H1 (cell line): ENCODE data around the gene UXT. TPM values are rescaled to one million over a fixed set of nuclear protein-coding genes. Genes with fewer than 3 reads are reported as not detected.

Experiments used
- CTCF ChIA-PET: fragments of 300-600 bp; sonication (Branson Sonifier 250); formaldehyde crosslinking; loops from one replicate; lab custom pipeline; 2021; ENCODE audit not compliant: partially characterized antibody; lab: Charles Lee
- POLR2A ChIA-PET: fragments of 300-600 bp; sonication (Branson Sonifier 250); formaldehyde crosslinking; loops from one replicate; lab custom pipeline; 2021; ENCODE audit warnings: inconsistent platforms; ENCODE audit not compliant: partially characterized antibody; lab: Charles Lee
- DNase-seq, 2 experiments: peaks; one replicate each; pipeline versions ENCODE4 v3.0.0 to v3.0.0-alpha.2; 2010 to 2022; ENCODE audit warnings: low spot score in 2 of 2, low read depth in 1 of 2, mixed read lengths in 1 of 2
- FAIRE-seq: peaks from 2 replicates; lab custom pipeline; 2011; peaks lifted over from hg19 to GRCh38; lab: Jason Lieb, UNC
- H2AFZ ChIP-seq: 2 replicates; pipeline ENCODE4 v1.8.1; 2012; ENCODE audit warnings: low read length, inconsistent platforms
- H2AK5ac ChIP-seq: 2 replicates; pipeline ENCODE4 v1.6.1; 2013; ENCODE audit warnings: low read depth, low read length
- H2BK120ac ChIP-seq: replicated peaks from 2 replicates; pipeline ENCODE3; 2013; ENCODE audit warnings: low read depth, low read length, inconsistent platforms
- H2BK12ac ChIP-seq: 2 replicates; pipeline ENCODE4 v1.6.1; 2013; ENCODE audit warnings: low read depth, low read length
- H2BK15ac ChIP-seq: 2 replicates; pipeline ENCODE4 v1.6.1; 2013; ENCODE audit warnings: low read length
- H2BK20ac ChIP-seq: 2 replicates; pipeline ENCODE4 v1.6.1; 2013; ENCODE audit warnings: low read length
- H2BK5ac ChIP-seq: 2 replicates; pipeline ENCODE4 v1.6.1; 2013; ENCODE audit warnings: low read depth, low read length
- H3K14ac ChIP-seq: 2 replicates; pipeline ENCODE4 v1.6.1; 2013; ENCODE audit warnings: inconsistent platforms; ENCODE audit not compliant: insufficient read length
- H3K18ac ChIP-seq: 2 replicates; pipeline ENCODE4 v1.6.1; 2013; ENCODE audit warnings: low read length; ENCODE audit errors: extremely low read depth
- H3K23ac ChIP-seq: 2 replicates; pipeline ENCODE4 v1.6.1; 2013; ENCODE audit warnings: inconsistent platforms; ENCODE audit not compliant: insufficient read length
- H3K23me2 ChIP-seq: 2 replicates; pipeline ENCODE4 v1.6.1; 2013; ENCODE audit warnings: low read depth, low read length
- H3K27ac ChIP-seq: 2 replicates; pipeline ENCODE4 v1.6.1; 2011; ENCODE audit warnings: low read depth, low read length, inconsistent platforms
- H3K27me3 ChIP-seq, 4 experiments: replicated peaks in 1 of 4; 1 replicate in 1 of 4; 2 replicates in 3 of 4; pipeline versions ENCODE4 v1.6.1 to v1.8.1; 2011 to 2013; ENCODE audit warnings: low read length in 3 of 4, mild to moderate bottlenecking in 3 of 4, inconsistent platforms in 2 of 4, mixed read lengths in 2 of 4, moderate library complexity in 1 of 4; ENCODE audit not compliant: control insufficient read depth in 3 of 4, insufficient read depth in 3 of 4; ENCODE audit errors: extremely low read depth in 1 of 4
- H3K36me3 ChIP-seq, 4 experiments: 2 replicates each; pipeline versions ENCODE4 v1.6.1 to v1.8.1; 2011 to 2013; ENCODE audit warnings: mild to moderate bottlenecking in 4 of 4, low read length in 3 of 4, moderate library complexity in 2 of 4, control low read depth in 1 of 4, inconsistent platforms in 1 of 4; ENCODE audit not compliant: insufficient read depth in 4 of 4, control insufficient read depth in 2 of 4
- H3K4ac ChIP-seq: replicated peaks from 2 replicates; pipeline ENCODE3; 2013; ENCODE audit warnings: low read length, low read depth, mixed read lengths, inconsistent platforms; ENCODE audit not compliant: insufficient read length
- H3K4me1 ChIP-seq, 4 experiments: replicated peaks in 1 of 4; 1 replicate in 1 of 4; 2 replicates in 3 of 4; pipeline versions ENCODE4 v1.6.1 to v1.8.1; 2011 to 2013; ENCODE audit warnings: low read length in 3 of 4, inconsistent platforms in 2 of 4, mixed read lengths in 1 of 4; ENCODE audit not compliant: insufficient read depth in 4 of 4, control insufficient read depth in 3 of 4
- H3K4me2 ChIP-seq, 2 experiments: 2 replicates each; pipeline versions ENCODE4 v1.6.1 to v1.8.1; 2011 to 2013; ENCODE audit warnings: low read depth in 2 of 2, low read length in 2 of 2, control low read depth in 1 of 2, inconsistent platforms in 1 of 2, mild to moderate bottlenecking in 1 of 2; ENCODE audit not compliant: insufficient read depth in 1 of 2
- H3K4me3 ChIP-seq, 4 experiments: fragments of 200-600, 300-600 bp in 1 of 4; sonication (generic), shearing (Covaris generic), sonication (Bioruptor Twin) in 1 of 4; 2 replicates each; pipeline versions ENCODE4 v1.5.1 to v1.8.1; 2011 to 2016; ENCODE audit warnings: low read length in 4 of 4, low read depth in 3 of 4, control low read depth in 2 of 4, inconsistent platforms in 2 of 4, mild to moderate bottlenecking in 2 of 4, mixed read lengths in 1 of 4, moderate library complexity in 1 of 4; ENCODE audit not compliant: insufficient read depth in 2 of 4; ENCODE audit errors: extremely low read depth in 1 of 4
- H3K56ac ChIP-seq: replicated peaks from 2 replicates; pipeline ENCODE3; 2013; ENCODE audit warnings: low read depth, mild to moderate bottlenecking, mixed read lengths, low read length, inconsistent platforms; ENCODE audit not compliant: insufficient read length
- H3K79me1 ChIP-seq: 2 replicates; pipeline ENCODE4 v1.6.1; 2013; ENCODE audit warnings: low read depth, low read length, control low read depth
- H3K79me2 ChIP-seq, 2 experiments: 2 replicates each; pipeline versions ENCODE4 v1.6.1 to v1.8.1; 2012 to 2013; ENCODE audit warnings: low read length in 2 of 2, mild to moderate bottlenecking in 2 of 2, inconsistent platforms in 1 of 2; ENCODE audit not compliant: insufficient read depth in 2 of 2, control insufficient read depth in 1 of 2
- H3K9ac ChIP-seq, 4 experiments: replicated peaks in 1 of 4; 1 replicate in 1 of 4; 2 replicates in 3 of 4; pipeline versions ENCODE4 v1.6.1 to v1.8.1; 2011 to 2013; ENCODE audit warnings: low read depth in 3 of 4, low read length in 3 of 4, control low read depth in 2 of 4, mild to moderate bottlenecking in 2 of 4, moderate library complexity in 2 of 4, inconsistent platforms in 1 of 4; ENCODE audit errors: extremely low read depth in 1 of 4
- H3K9me3 ChIP-seq, 2 experiments: 2 replicates each; pipeline versions ENCODE4 v1.6.1 to v1.8.1; 2012 to 2013; ENCODE audit warnings: mild to moderate bottlenecking in 2 of 2, moderate library complexity in 2 of 2, control low read depth in 1 of 2, inconsistent platforms in 1 of 2, low read depth in 1 of 2, low read length in 1 of 2, mixed read lengths in 1 of 2; ENCODE audit not compliant: insufficient read depth in 2 of 2
- H4K20me1 ChIP-seq, 2 experiments: replicated peaks in 1 of 2; 2 replicates each; pipeline versions ENCODE3 to v1.8.1; 2011 to 2013; ENCODE audit warnings: inconsistent platforms in 2 of 2, low read length in 2 of 2, mild to moderate bottlenecking in 1 of 2; ENCODE audit not compliant: insufficient read depth in 2 of 2, control insufficient read depth in 1 of 2
- H4K5ac ChIP-seq: 2 replicates; pipeline ENCODE4 v1.6.1; 2013; ENCODE audit warnings: low read length, low read depth, mixed read lengths, inconsistent platforms; ENCODE audit not compliant: insufficient read length
- H4K8ac ChIP-seq: 2 replicates; pipeline ENCODE4 v1.8.0; 2013; ENCODE audit warnings: mild to moderate bottlenecking, moderate library complexity, low read length, inconsistent platforms; ENCODE audit not compliant: insufficient read depth; ENCODE audit errors: extremely low read depth
- H4K91ac ChIP-seq: replicated peaks from 2 replicates; pipeline ENCODE3; 2013; ENCODE audit warnings: low read length, mixed read lengths, inconsistent platforms; ENCODE audit not compliant: insufficient read length
- E2F6 ChIP-seq: IDR thresholded peaks from 2 replicates; pipeline ENCODE4 v1.6.1; 2012; ENCODE audit warnings: inconsistent platforms
- EP300 ChIP-seq, 2 experiments: IDR thresholded peaks; 1 replicate in 1 of 2; 2 replicates in 1 of 2; pipeline ENCODE4 v1.6.1; 2011 to 2012; ENCODE audit warnings: low read depth in 2 of 2, low read length in 2 of 2, mild to moderate bottlenecking in 2 of 2, borderline replicate concordance in 1 of 2, inconsistent platforms in 1 of 2, moderate library complexity in 1 of 2
- RAD21 ChIP-seq, 2 experiments: IDR thresholded peaks in 1 of 2; conservative IDR thresholded peaks in 1 of 2; 2 replicates each; pipeline ENCODE4 v1.6.1; 2011; ENCODE audit warnings: low read depth in 2 of 2, low read length in 2 of 2, improper control_type of control experiment in 1 of 2, inconsistent platforms in 1 of 2, mild to moderate bottlenecking in 1 of 2, moderate library complexity in 1 of 2
- SP1 ChIP-seq: IDR thresholded peaks from 2 replicates; pipeline ENCODE4 v1.6.1; 2011; ENCODE audit warnings: low read depth, low read length
- SP2 ChIP-seq: IDR thresholded peaks from 2 replicates; pipeline ENCODE4 v1.6.1; 2012; ENCODE audit warnings: mild to moderate bottlenecking, low read length, inconsistent platforms
- TAF1 ChIP-seq: IDR thresholded peaks from 2 replicates; pipeline ENCODE4 v1.6.1; 2011; ENCODE audit warnings: mild to moderate bottlenecking, low read depth, low read length
- WGBS, 2 experiments: shearing (Covaris generic) in 1 of 2; methylation state at CpG; one replicate each; pipeline versions ENCODE4 v1.1.6 to v1.1.7; 2013 to 2015; ENCODE audit warnings: low lambda C conversion rate in 2 of 2, mixed read lengths in 2 of 2, inconsistent platforms in 1 of 2, low coverage in 1 of 2, missing lambda C conversion rate in 1 of 2; ENCODE audit not compliant: insufficient replicate concordance in 2 of 2, insufficient coverage in 1 of 2, insufficient read length in 1 of 2; ENCODE audit errors: extremely low coverage in 1 of 2, missing lambda C conversion rate in 1 of 2; 5-methylcytosine and 5-hydroxymethylcytosine counted together
- polyA plus RNA-seq, 7 experiments: library from polyadenylated mRNA; depleted of rRNA in 3 of 7; stranded (reverse) in 5 of 7; unstranded in 2 of 7; fragments of >200 nt in 5 of 7; fragments of 200-250 nt in 2 of 7; gene quantifications; 1 replicate in 5 of 7; 2 replicates in 1 of 7; 4 replicates in 1 of 7; pipeline versions ENCODE4 v1.2.1 to v1.2.3, GENCODE V29; 2011 to 2013; ENCODE audit warnings: missing spikeins in 2 of 7, mixed read lengths in 2 of 7
- total RNA-seq: library from RNA; stranded (reverse); fragmentation: NEBNext Ultra II Directional; extraction: Animal tissue kit (Norgen Biotek cat#: 25700); gene quantifications from 2 replicates; pipeline ENCODE4 v1.2.1, GENCODE V29; 2021
- TF ChIP-seq, protein P1 (sequence below): IDR thresholded peaks from 2 replicates; pipeline ENCODE4 v1.6.1; 2012; ENCODE audit warnings: low read length, inconsistent platforms

UXT gene
- total and polyA plus RNA-seq, 2 of the 8 experiments (the other 6 are each of a cell fraction or from before 2014, with no cell fraction given), result 69.4 to 116 TPM

- ChIA-PET POLR2A (interaction anchor here (0.5 to 2.1 kb wide), 9 partner anchors 11 to 205 kb away, joined by 3 to 7 read pairs (median 3); partner anchors contain the start of gene TIMP1), CTCF (interaction anchor here (0.6 to 1.6 kb wide), 7 partner anchors 13 to 100 kb away, joined by 3 to 7 read pairs (median 4); partner anchors contain the start of gene TIMP1)
- Histone ChIP-seq H2BK12ac (no peak overlapping the region), H3K4me2 (peak overlapping the region; percentile 59 to 63), H3K79me2 (no peaks in the 10 kb centered on the region), H3K36me3 (no peaks in the 10 kb centered on the region), H2BK5ac (no peak overlapping the region), H2AK5ac (no peak overlapping the region), H4K5ac (no peak overlapping the region), H4K20me1 (peaks cover 0 to 1% of the 10 kb centered on the region in 2 experiments), H4K91ac (no peak overlapping the region), H3K56ac (no peak overlapping the region), H3K27ac (no peak overlapping the region), H3K79me1 (no peaks in the 10 kb centered on the region), H3K4ac (no peak overlapping the region), H3K9ac (no peak overlapping the region), H3K4me1 (peaks cover 3 to 7% (median 5%) of the 10 kb centered on the region in 4 experiments), H3K23ac (no peak overlapping the region), H3K23me2 (no peaks in the 10 kb centered on the region; the same call in 1 of the 2 replicates), H2BK120ac (no peak overlapping the region), H2BK20ac (no peak overlapping the region), H4K8ac (no peak overlapping the region), H3K18ac (no peak overlapping the region)
- FAIRE-seq, result peak; percentile 93
- WGBS, 2 experiments, result 5% methylated on average over 21 of the region's 35 CpGs; no CpG with 5 or more reads in 1 of the 2 experiments
- no peak for TF ChIP-seq EP300 (IDR thresholded peaks at IDR 0.05; ENCODE audit: borderline replicate concordance in 1 of 2, low read depth in 2 of 2, low read length in 2 of 2)
- peak in 1 of 2 experiments; percentile 1; a peak in 1 of 4 replicates for TF ChIP-seq RAD21 (IDR thresholded peaks at IDR 0.05 in 1 of 2, conservative IDR thresholded peaks at IDR 0.05 in 1 of 2; ENCODE audit: low read depth in 2 of 2, low read length in 2 of 2)
- TF ChIP-seq SP2, result peak; percentile 33; the same call in 1 of the 2 replicates
- TF ChIP-seq, protein P1, sequence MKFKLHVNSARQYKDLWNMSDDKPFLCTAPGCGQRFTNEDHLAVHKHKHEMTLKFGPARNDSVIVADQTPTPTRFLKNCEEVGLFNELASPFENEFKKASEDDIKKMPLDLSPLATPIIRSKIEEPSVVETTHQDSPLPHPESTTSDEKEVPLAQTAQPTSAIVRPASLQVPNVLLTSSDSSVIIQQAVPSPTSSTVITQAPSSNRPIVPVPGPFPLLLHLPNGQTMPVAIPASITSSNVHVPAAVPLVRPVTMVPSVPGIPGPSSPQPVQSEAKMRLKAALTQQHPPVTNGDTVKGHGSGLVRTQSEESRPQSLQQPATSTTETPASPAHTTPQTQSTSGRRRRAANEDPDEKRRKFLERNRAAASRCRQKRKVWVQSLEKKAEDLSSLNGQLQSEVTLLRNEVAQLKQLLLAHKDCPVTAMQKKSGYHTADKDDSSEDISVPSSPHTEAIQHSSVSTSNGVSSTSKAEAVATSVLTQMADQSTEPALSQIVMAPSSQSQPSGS, result no peak
- peak; percentile 33; the same call in 1 of the 2 replicates for TF ChIP-seq E2F6
- 0 out of 2 replicates have a peak, but pooled peaks have one; percentile 39 for TF ChIP-seq TAF1
- peak; percentile 82 for TF ChIP-seq SP1
- TF ChIP-seq, all 59 proteins: peak for 5
- Histone ChIP-seq H3K4me3 (peak overlapping the region; percentile 14 to 55 (median 22); a peak in 6 of 8 replicates), H3K27me3 (no peaks in the 10 kb centered on the region), H3K9me3 (no peaks in the 10 kb centered on the region), H2BK15ac (no peak overlapping the region), H3K14ac (no peak overlapping the region), H2AFZ (peak overlapping the region; percentile 85; the same call in 1 of the 2 replicates)
- peak; percentile 73 to 76 for DNase-seq
Measured at GRCh38 chrX:47623540-47624027, 35.4 kb downstream of the UXT start.
